ENCODE data around the gene FER.

- no peak for TF ChIP-seq CTCF (IDR thresholded peaks at IDR 0.05)
- TF ChIP-seq POLR2A (IDR thresholded peaks at IDR 0.05): no peak
Observed at GRCh38 chr5:109034306-109034705, 286.6 kb downstream of the FER start.
